Activated T-helper 9 cell treated with anti-CD3 and anti-CD28 coated beads, Interleukin-2, amount 50 U/mL, for 16 hours (primary cell): ENCODE results near the gene MAP3K5.

Experiments
- DNase-seq: peaks from one replicate; pipeline ENCODE4 v3.0.0-alpha.2; 2020; ENCODE audit warnings: low read depth

The MAP3K5 gene

DNA sequence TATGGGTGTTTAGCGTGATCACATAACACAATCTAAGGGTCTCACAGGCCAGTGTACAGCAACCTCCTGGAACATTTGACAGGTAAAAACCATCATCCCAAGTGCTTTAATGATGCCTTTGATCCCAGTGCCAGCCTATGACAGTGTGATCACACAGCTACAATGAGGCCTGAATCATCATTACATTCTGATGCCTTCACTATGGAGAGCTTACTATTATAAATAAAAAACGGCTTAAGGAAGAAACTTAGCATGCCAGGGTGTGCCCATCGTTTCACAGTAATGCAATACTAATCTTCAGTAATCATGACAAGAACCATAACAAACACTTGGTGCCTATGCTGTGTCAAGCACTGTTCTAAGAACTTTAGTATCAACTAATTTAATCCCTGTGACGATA, 253.4 kb downstream of the MAP3K5 start:
- no peak for DNase-seq

DNA sequence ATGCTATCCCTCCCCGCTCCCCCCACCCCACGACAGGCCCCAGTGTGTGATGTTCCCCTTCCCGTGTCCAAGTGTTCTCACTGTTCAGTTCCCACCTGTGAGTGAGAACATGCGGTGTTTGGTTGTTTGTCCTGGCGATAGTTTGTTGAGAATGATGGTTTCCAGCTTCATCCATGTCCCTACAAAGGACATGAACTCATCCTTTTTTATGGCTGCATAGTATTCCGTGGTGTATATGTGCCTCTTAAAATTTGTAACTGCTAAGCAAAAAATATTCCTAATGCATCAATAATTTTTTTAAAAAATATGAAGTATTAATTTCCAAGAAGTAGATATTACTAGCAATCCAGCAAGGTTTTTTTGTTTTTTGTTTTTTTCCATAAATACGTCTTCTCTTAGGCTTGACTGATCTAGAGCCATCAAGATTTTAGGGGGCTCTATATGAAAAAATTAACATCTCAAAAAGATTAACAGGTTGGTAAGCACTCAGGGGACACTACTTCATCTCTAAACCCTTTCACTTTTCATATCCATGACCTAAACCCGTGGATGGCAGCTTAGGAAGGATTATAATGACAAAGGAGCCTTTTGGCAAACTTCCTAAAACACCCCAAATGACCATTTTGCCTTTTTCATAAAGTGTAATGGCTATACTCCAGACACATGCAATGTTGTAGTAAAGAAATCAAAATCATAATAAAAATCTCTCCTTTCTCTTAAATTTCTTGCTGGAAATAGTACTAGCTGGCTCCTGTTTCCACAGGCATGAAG, 256.2 kb downstream of the MAP3K5 start:
- no peak for DNase-seq

DNA sequence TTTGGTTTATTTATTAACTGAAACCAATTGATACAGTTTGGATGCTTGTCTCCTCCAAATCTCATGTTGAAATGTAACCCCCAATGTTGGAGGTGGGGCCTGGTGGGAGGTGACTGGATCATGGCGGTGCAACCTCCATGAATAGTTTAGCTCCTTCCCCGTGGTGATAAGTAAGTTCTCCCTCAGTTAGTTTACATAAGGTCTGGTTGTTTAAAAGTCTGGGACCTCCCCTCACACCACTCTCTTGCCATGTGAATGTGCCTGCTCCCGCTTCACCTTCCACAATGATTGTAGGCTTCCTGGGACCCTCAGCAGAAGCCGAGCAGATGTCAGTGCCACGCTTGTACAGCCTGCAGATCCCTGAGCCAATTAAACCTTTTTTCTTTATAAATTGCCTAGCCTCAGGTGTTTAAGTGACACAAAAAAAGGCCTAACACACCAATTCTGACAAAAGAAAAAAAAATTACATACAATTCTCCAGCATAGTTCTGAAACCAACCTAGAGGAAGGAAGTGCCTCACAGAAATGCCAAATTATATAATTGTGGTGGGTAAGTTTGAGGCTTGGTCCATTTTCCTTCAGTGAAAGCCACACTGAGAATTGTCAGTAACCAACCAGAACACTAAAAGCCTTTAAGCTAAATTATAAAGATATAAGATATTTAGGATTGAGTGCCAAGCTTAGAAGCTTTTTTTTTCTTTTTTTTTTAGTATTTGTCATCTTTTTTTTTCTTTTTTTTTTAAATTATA, 257.1 kb downstream of the MAP3K5 start:
- DNase-seq: no peak

DNA sequence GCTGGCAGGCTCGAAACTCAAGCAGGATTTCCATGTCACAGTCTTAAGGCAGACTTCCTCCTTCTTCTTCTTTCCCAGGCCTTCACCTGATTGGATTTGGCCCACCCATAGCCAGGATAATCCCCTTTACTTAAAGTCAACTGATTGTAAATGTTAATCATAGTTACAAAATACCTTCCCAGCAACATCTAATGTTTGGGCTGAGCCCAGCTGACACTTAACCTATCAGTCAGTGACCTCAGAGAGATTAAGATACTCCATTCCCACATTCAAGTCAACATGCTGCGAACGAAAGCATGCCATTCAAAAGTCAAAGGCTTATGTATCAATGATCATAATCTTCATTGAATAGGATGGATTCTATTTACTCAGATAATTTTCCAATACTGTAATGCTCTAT, 258.0 kb downstream of the MAP3K5 start:
- no peak for DNase-seq

DNA sequence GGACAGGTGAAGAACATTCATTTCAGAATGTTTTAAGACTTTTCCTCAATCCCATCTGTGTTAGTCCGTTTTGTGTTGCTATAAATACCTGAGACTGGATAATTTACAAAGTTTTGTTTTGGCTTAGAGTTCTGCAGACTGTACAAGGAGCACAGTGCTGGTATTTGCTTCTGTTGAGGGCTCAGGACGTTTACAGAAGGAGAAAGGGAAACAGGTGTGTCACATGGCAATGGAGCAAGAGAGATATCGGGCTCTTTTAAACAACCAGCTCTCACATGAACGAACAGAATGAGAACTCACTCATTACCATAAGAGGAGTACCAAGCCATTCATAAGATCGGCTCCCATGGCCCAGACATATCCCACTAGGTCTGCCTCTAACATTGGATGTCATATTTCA, 258.8 kb downstream of the MAP3K5 start:
- no peak for DNase-seq

DNA sequence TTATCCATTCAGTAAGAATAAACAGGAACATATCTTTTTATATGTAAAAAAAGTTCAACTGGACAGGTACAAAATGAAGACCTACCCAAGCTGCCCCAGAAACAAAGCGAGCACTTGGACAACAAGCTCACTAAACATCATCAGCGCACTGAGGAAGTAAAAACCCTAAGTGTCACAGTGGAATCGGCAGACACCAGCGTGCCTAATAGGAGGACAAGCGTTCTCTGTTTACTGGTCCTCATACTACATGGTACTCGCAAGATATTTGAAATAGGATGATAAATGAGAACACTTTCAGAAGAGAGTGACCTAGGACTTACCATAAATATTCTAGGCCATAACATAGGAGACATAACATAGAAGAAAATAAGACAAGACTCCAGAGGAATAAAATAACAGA, 260.2 kb downstream of the MAP3K5 start:
- no peak for DNase-seq

DNA sequence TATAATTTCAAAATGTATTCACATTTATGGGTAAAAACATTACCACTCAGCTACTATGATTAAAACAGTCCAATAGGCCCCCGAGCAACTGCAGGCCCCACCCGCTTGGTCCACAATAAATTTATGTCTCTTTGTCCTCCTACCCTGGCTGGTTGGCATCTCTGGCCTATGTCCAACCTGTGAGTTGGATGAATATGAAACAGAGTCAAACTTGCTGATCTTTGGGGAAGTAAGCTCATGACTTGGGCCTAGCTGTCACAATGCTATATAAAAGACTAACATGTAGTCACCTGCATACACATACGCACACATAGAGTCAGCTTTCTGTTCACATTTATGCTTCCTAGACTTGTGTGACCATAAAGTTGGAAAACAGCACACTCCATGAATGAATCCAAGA, 262.6 kb downstream of the MAP3K5 start:
- no peak for DNase-seq

DNA sequence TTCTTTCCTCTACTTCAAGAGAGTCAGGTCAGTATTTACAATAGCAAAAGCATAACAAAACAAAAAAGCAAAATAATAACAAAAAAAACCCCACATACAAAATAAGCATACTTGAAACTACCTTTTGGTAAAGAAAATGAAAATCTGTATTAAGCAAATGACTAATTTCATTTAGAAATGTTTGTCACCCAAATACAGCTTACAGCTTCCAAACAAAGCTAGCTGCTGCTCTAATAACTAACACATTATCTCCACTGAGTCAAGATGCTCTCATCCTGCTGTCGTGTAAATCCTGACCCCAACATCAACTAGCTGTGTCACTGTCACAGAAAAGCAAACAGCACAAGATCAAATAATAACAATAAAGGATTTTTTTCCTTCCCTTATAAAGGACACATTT, 263.8 kb downstream of the MAP3K5 start:
- DNase-seq: no peak

DNA sequence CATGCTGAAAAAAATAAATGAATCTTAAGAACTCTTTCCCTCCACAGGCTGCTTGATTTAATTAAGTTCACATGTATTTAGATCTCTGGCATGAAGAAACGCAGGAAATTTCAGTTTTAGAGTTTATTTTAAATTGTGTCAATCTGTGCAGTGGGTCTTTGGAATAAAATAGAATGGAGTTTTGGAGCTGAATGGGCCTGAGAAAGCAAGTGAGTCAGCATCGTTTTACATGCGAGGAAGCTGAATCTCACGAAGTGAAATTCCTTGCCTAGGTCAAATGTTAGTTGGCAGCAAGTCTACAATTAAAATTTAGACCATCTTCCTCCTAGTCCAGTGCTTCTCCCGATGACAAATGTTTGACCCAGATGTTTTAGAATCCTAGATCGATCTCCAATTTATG, 264.4 kb downstream of the MAP3K5 start:
- no peak for DNase-seq

DNA sequence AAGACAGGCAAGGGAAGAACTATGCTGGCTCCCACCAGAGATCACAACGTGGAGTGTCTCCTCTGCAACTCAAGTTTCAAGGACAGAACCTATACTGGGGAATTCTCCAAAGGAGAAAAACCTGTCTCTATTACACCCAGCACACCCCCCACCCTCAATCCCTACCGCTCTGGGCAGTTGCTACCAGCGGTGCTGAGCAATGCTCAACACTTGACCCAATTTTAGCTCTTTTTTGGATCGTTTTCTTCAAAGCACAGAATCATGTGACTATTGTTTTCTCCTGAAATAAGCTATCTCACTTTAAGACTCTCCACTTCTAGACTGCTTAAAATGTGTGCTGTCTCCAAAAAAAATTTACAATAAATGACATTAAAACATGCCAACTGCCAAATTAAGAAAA, 265.3 kb downstream of the MAP3K5 start:
- DNase-seq: no peak

DNA sequence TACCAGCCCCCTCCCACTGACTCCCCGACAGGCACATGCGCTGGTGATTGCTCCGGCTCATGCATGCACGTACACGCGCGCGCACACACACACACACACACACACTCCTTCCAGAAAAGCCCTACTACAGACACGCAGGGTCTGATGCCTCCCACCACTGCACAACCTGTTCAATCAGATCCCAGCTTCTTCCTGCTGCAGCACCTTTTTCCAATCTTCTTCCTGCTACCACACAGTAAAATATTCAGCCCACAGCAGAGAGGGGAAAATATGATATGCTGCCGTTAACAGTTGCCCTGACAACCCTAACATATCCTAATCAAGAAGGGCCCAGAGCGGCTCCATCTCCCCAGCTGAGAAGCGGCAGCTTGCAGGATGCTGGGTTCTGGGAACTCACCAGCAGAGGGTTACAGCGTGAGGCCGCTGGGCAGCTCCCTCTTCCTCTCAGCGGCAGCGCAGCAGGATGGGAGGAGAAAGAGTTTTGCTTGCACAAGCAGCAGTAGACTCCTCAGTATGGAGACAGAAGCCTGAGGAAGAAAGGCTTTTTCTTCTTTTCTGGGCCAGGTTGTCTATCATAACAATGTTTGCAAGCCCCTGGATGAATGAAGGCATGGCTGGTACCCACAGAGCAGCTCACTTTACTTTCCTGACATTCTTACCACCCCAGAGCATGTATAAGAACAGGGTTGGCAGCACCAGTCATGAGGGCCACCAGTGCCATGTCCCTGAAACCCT, 265.9 kb downstream of the MAP3K5 start:
- DNase-seq: no peak

DNA sequence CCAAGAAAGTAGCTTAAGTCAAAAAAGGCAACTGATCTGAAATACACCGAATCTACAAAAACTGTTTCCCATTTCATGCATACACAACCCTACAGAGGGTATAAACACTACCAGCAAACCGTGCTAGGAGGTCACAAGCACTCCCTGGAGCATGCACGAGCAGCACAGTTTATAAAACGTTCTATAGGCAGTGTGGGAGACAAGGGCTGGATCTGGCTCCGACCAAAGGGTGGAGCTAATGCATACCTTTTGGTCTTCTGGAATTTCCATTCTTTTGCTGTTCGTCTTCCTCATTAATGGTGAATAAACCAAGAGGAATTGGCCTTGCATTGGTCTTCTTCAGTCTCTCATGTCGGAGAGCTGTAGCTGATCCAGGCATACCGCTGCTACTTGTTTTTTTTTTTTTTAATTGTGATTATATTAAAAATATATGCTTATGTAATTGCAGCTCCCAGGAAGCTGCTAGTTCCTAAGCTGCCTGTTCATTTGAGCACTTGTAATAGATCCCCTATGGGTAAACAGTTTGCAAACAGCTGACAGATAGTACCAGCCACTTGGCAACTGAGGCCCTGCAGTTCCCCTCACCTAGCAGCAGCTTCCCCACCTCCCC, 266.6 kb downstream of the MAP3K5 start:
- no peak for DNase-seq

DNA sequence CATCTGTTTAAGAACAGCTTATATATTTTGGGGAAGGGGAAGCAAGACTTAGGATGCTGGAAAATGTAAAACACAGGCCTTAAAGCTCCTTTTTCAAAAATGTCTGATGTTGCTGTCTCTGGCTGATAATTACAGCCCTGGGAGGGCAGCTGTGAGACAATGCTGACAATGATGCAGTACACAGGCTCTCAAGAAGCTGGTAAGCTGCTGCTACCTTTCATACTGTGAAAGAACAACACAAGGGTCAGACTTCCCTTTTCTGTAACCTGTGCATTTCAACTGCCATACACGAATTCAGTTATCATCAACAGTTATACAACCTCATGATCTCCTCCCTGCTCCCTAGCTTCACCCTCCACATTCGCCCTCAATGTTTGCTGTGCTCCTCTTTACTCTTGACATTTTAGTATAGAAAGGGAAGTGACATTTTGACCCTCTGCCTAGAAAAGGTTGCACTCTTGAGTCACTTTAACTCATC, 267.3 kb downstream of the MAP3K5 start:
- no peak for DNase-seq

DNA sequence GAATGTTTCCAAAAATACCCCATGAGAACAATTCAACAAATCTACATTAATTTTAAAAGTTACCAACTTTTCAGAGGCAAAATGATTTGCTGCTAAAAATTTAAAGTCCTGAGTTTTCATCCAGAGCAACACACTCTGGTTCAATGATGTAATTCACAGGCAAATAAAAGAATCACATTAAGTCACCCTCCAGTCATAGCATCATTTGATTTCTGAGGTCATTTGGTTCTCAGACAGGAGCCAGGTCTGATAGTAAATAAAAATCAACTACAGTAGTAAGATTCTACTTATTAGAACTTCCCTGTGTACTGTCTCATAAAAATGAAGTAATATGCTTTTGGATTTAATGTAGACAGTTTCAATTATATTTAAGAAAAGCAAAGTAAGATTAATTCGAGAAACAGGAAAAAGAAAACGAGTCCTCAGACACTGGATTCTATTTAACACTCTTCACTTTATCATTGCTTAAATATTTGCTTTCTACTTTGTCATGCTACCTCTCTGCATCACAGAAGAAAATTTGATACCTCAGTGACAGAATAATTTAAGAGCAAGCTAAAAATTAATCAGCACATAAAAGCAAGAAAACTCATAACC, 267.8 kb downstream of the MAP3K5 start:
- no peak for DNase-seq

DNA sequence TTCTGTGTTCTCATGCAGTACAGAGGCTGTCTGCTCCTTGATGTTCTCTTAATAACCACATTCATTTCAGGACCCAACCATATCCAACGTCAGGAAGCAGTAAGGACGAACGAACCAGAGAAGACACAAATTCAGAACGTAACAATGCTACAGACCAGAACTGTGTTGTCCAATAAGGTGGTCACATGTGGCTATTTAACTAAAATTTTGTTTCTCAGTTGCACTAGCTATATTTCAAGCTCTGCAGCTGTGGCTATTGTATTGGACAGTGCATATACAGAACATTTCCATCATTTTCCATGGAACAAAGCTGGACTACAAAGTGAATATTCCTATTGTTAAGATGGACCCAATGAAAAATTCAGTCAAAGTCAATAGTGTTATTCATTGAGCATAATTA, 269.1 kb downstream of the MAP3K5 start:
- no peak for DNase-seq

DNA sequence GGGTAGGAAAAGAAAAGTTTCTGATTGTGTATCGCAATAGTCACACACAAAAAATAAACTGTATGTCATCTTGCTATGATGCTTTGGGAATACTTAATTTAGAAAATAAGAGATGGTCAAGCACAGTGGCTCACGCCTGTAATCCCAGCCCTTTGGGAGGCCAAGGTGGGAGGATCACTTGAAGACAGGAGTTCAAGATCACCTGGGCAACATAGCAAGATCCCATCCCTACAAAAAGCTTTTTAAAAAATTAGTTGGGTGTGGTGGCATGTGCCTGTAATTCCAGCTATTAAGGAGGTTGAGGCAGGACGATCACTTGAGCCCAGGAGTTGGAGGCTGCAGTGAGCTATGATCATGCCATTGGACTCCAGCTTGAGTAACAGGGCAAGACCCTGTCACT, 269.6 kb downstream of the MAP3K5 start:
- DNase-seq: no peak

DNA sequence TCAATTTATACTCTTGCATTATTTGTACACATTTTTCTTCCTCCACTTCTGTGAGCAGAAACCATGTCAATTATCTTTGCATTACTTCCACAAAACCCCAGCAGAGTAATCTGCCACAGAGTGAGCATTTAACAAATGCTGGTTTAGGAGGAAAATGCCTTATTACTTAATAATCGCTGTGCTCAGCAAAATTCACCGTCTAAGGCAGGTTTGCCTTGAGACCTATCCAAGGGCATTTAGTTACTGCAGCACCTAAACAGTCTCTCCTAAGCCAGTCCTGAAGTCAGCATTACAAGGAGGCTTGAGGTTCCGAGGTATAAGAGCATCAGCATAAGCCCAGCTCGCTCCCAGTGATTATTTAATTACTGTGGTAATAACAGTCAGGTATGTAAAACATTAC, 270.4 kb downstream of the MAP3K5 start:
- no peak for DNase-seq

DNA sequence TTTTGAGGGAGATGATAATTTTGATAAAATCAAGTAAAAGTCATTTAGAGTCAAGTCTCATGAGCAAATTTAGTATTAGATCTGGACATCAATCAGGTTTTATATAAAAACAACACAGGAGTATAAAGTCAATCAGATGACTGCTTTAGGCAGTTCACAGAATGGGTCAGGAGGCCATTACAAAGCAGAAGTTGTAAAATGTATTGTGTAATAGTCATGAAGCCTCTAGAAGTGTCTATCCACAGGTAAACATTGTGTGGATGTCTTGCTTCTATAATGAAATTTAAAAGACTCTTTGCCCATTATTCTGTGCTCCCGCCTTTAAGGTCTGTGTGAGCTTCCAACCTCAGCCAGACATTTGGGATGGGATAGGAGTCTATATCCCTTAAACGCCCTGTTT, 270.9 kb downstream of the MAP3K5 start:
- DNase-seq: no peak

DNA sequence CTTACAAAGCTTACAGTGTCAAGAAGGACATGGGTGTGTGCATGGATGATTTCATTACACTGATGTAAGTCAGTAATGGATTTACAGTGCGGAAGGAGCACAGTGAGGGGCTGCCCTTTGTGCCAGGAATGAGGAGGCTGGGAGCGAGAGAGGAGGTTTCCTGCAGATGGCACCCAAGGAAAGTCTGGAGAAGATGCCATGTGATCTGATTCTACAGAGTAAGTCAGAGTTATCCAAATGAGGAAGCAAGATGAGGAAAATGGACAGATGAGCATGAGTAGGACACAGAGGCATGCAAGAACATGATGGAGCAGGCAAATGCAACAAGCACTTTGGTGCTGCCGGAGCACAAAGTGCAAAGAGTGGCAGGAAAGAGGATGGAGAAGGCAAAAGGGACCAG, 271.8 kb downstream of the MAP3K5 start:
- no peak for DNase-seq

DNA sequence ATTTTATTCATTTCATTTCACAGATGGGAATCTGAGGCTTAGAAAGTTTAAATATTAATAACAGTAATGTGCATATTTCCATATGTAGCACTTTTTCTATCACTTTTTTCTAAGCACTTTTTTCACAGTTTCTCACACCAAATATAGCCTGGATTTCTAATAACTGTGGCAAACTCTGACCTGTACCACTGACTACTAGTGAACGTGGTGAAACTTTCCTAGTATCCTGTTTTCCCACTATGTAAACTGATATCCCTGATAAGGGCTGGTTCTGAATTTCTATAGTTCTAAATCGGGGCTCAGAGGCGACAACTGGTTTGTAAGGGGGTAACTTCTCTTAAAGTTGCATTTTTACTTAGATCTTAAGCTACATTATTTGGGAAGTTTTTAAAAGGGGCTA, 274.7 kb downstream of the MAP3K5 start:
- DNase-seq: no peak

DNA sequence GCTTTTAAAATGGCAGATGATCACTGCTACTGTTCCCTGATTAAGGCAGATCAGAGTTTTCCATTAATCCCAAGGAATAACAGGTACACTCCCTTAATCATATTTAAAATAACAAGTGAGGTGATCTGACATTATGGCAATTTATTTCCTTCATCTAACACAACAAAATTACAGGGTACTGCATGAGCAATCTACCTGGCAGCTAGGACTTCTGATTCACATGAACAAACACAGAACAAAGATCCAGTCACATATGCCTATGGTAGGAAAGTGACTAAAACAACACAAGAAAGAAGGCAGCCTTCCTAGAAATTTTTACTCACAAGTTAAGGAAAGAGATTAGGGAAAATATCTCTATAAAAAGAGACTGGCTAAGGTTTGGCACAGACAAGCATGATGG, 275.3 kb downstream of the MAP3K5 start:
- DNase-seq: no peak

DNA sequence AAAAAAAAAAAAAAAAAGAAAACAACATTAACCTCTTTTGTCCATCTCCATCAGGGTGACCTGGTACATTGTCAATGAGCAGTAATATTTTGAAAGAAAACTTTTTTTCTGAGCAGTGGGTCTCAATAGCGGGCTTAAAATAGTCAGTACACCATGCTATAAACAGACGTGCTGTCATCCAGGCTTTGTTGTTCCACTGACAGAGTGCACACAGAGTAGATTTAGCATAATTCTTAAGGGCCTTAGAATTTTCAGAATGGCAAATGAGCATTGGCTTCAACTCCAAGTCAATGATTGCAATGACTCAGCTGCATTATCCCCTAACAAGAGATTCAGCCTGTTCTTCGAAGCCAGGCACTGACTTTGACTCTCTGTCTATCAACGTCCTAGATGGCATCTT, 277.7 kb downstream of the MAP3K5 start:
- DNase-seq: no peak
